ENCODE results near the gene TADA2A. TPM values are rescaled to one million over a fixed set of nuclear protein-coding genes. Genes with fewer than 3 reads are reported as not detected.
A peak's percentile ranks its signal among the peaks of the same experiment; 100 is the strongest.

TADA2A gene
- total and polyA plus RNA-seq, 2 of the 8 experiments (the other 6 are each of a cell fraction or from before 2014, with no cell fraction given) = 8.4 to 18.5 TPM

- no peak for DNase-seq (ENCODE audit: low read depth in 1 of 2, low spot score in 2 of 2)
- Histone ChIP-seq H4K8ac (ENCODE audit: extremely low read depth, insufficient read depth, low read length) (no peak overlapping the region), H2BK20ac (ENCODE audit: low read length) (no peak overlapping the region), H2BK120ac (replicated peaks; ENCODE audit: low read depth, low read length) (no peak overlapping the region), H2BK12ac (ENCODE audit: low read depth, low read length) (no peak overlapping the region), H2BK15ac (ENCODE audit: low read length) (no peak overlapping the region), H3K4me1 (replicated peaks in 1 of 4; ENCODE audit: control insufficient read depth in 3 of 4, insufficient read depth in 4 of 4, low read length in 3 of 4) (peaks cover 13 to 21% (median 15%) of the 10 kb centered on the region in 4 experiments), H3K23ac (ENCODE audit: insufficient read length) (no peak overlapping the region), H3K79me2 (ENCODE audit: control insufficient read depth in 1 of 2, insufficient read depth in 2 of 2, low read length in 2 of 2) (peaks cover 0 to 51% of the 10 kb centered on the region in 2 experiments; a peak in 2 of 4 replicates), H3K4ac (replicated peaks; ENCODE audit: insufficient read length, low read depth, low read length) (no peak overlapping the region), H3K14ac (ENCODE audit: insufficient read length) (no peak overlapping the region), H3K9me3 (ENCODE audit: insufficient read depth in 2 of 2, low read depth in 1 of 2, low read length in 1 of 2) (no peaks in the 10 kb centered on the region), H2AFZ (ENCODE audit: low read length) (no peak overlapping the region), H3K23me2 (ENCODE audit: low read depth, low read length) (peaks cover 11% of the 10 kb centered on the region), H3K27ac (ENCODE audit: low read depth, low read length) (no peak overlapping the region), H3K4me2 (ENCODE audit: insufficient read depth in 1 of 2, low read depth in 2 of 2, low read length in 2 of 2) (no peak overlapping the region; a peak in 1 of 4 replicates), H2AK5ac (ENCODE audit: low read depth, low read length) (no peak overlapping the region), H3K4me3 (ENCODE audit: extremely low read depth in 1 of 4, insufficient read depth in 2 of 4, low read depth in 3 of 4, low read length in 4 of 4) (peak overlapping the region in 1 of 4 experiments; percentile 81; a peak in 1 of 8 replicates), H3K18ac (ENCODE audit: extremely low read depth, low read length) (no peak overlapping the region), H4K5ac (ENCODE audit: insufficient read length, low read depth, low read length) (no peak overlapping the region), H3K79me1 (ENCODE audit: low read depth, low read length) (peaks cover 2% of the 10 kb centered on the region; the same call in 1 of the 2 replicates), H3K27me3 (replicated peaks in 1 of 4; ENCODE audit: control insufficient read depth in 3 of 4, extremely low read depth in 1 of 4, insufficient read depth in 3 of 4, low read length in 3 of 4) (peaks cover 0 to 3% (median 0%) of the 10 kb centered on the region in 4 experiments; a peak in 4 of 7 replicates), H3K9ac (replicated peaks in 1 of 4; ENCODE audit: extremely low read depth in 1 of 4, low read depth in 3 of 4, low read length in 3 of 4) (no peak overlapping the region), H4K91ac (replicated peaks; ENCODE audit: insufficient read length, low read length) (no peak overlapping the region), H2BK5ac (ENCODE audit: low read depth, low read length) (no peak overlapping the region), H3K56ac (replicated peaks; ENCODE audit: insufficient read length, low read depth, low read length) (no peak overlapping the region), H4K20me1 (replicated peaks in 1 of 2; ENCODE audit: control insufficient read depth in 1 of 2, insufficient read depth in 2 of 2, low read length in 2 of 2) (peaks cover 0 to 3% of the 10 kb centered on the region in 2 experiments), H3K36me3 (ENCODE audit: control insufficient read depth in 2 of 4, insufficient read depth in 4 of 4, low read length in 3 of 4) (no peaks in the 10 kb centered on the region)
- CTCF ChIA-PET (ENCODE audit: partially characterized antibody) = interaction anchor here (1.0 to 1.6 kb wide), 2 partner anchors 10 to 116 kb away, joined by 3 to 4 read pairs; partner anchors contain the start of gene C17orf78
- WGBS, 2 experiments (ENCODE audit: extremely low coverage in 1 of 2, insufficient coverage in 1 of 2, insufficient read length in 1 of 2, insufficient replicate concordance in 2 of 2, low coverage in 1 of 2, low lambda C conversion rate in 2 of 2, missing lambda C conversion rate in 1 of 2) = 76% methylated on average over 4 of the region's 4 CpGs; no CpG with 5 or more reads in 1 of the 2 experiments
- FAIRE-seq = no peak
- POLR2A ChIA-PET (ENCODE audit: partially characterized antibody) = interaction anchor here (0.6 to 0.8 kb wide), 2 partner anchors 15 to 1644 kb away, joined by 4 to 5 read pairs; no protein-coding TSS in a partner anchor
- no peak for TF ChIP-seq TEAD4 (IDR thresholded peaks at IDR 0.05; ENCODE audit: low read depth, low read length)
- TF ChIP-seq KDM5A (IDR thresholded peaks at IDR 0.05; ENCODE audit: low read length) = no peak
Observed at GRCh38 chr17:37492167-37492566, 85.5 kb downstream of the TADA2A start.
